Tibial artery (tissue), 4 donors: ENCODE results near the gene RBMX.
"Not testable (repeated sequence)": the region's sequence is repeated elsewhere in the genome, so short reads cannot be mapped to it uniquely, and the experiment has no call there.

Source experiments
- DNase-seq, 2 donors: peaks; one replicate each; pipeline ENCODE4 v3.0.0-alpha.2; 2019
- H3K27ac ChIP-seq, 2 donors: fragments of 200-600 bp; sonication (generic) in 1 of 2; 1 replicate in 1 of 2; 2 replicates in 1 of 2; pipeline ENCODE4 v1.5.1; 2018 to 2019; ENCODE audit warnings: mild to moderate bottlenecking in 1 of 2
- H3K27me3 ChIP-seq, 2 donors: fragments of 200-600 bp; sonication (generic) in 1 of 2; one replicate each; pipeline versions ENCODE4 v1.5.1 to v1.6.0; 2016 to 2019
- H3K36me3 ChIP-seq, 3 donors: fragments of 200-600 bp; sonication (generic) in 2 of 3; one replicate each; pipeline ENCODE4 v1.5.1; 2016 to 2019; ENCODE audit warnings: mild to moderate bottlenecking in 2 of 3
- H3K4me1 ChIP-seq, 4 donors: fragments of 200-600 bp; sonication (generic) in 2 of 4; 1 replicate in 3 of 4; 2 replicates in 1 of 4; pipeline ENCODE4 v1.5.1; 2016 to 2019
- H3K4me3 ChIP-seq, 2 donors: fragments of 200-600 bp; sonication (generic) in 1 of 2; 1 replicate in 1 of 2; 2 replicates in 1 of 2; pipeline ENCODE4 v1.5.1; 2018 to 2019; ENCODE audit warnings: mild to moderate bottlenecking in 2 of 2
- H3K9me3 ChIP-seq, 3 donors: fragments of 200-600 bp; sonication (generic) in 1 of 3; one replicate each; pipeline ENCODE4 v1.5.1; 2016 to 2019
- CTCF ChIP-seq, 2 experiments: fragments of 200-600 bp in 1 of 2; fragments of 450-650 bp in 1 of 2; IDR thresholded peaks; one replicate each; pipeline ENCODE4 v1.5.1; 2017 to 2019; ENCODE audit warnings: antibody characterized with exemption in 2 of 2, mild to moderate bottlenecking in 1 of 2, moderate library complexity in 1 of 2
- intact Hi-C: fragments of 100-400 bp; cut with DNase I; formaldehyde crosslinking; loops from one replicate; pipeline ENCODE4 v1.15.0; 2023; ENCODE audit warnings: low total_unique reads

The RBMX gene

GRCh38 chrX:136880003-136880451, 498 bp downstream of the RBMX start:
- H3K9me3 ChIP-seq = no peaks in the 10 kb centered on the region
- H3K27ac ChIP-seq = peak overlapping the region; percentile 97 to 99
- no peak for TF ChIP-seq CTCF (IDR thresholded peaks at IDR 0.05)
- DNase-seq = no peak
- no peaks in the 10 kb centered on the region for H3K27me3 ChIP-seq
- peak overlapping the region; percentile 83 to 84 for H3K4me3 ChIP-seq
- peaks cover 12 to 28% (median 14%) of the 10 kb centered on the region in 3 donors for H3K36me3 ChIP-seq
- intact Hi-C loops = no loop called here
- peaks cover 0 to 5% (median 0%) of the 10 kb centered on the region in 4 donors for H3K4me1 ChIP-seq

- no peak for TF ChIP-seq CTCF (IDR thresholded peaks at IDR 0.05)
- Histone ChIP-seq H3K36me3 (peaks cover 12 to 37% (median 22%) of the 10 kb centered on the region in 3 donors), H3K9me3 (no peaks in the 10 kb centered on the region), H3K27ac (peak overlapping the region; percentile 97 to 99), H3K4me1 (peaks cover 0 to 5% (median 0%) of the 10 kb centered on the region in 4 donors), H3K4me3 (peak overlapping the region; percentile 83 to 84), H3K27me3 (no peaks in the 10 kb centered on the region)
- intact Hi-C loops = no loop called here
- no peak for DNase-seq
Observed at GRCh38 chrX:136879001-136879687, 1.4 kb downstream of the RBMX start.

GRCh38 chrX:136878423-136878822, 2.1 kb downstream of the RBMX start:
- TF ChIP-seq CTCF (IDR thresholded peaks at IDR 0.05) = no peak
- Histone ChIP-seq H3K36me3 (peaks cover 12 to 43% (median 24%) of the 10 kb centered on the region in 3 donors), H3K9me3 (no peaks in the 10 kb centered on the region), H3K27me3 (no peaks in the 10 kb centered on the region), H3K4me3 (peak overlapping the region; percentile 83 to 84), H3K4me1 (peaks cover 0 to 5% (median 0%) of the 10 kb centered on the region in 4 donors), H3K27ac (peak overlapping the region in 1 of 2 donors; percentile 99)
- intact Hi-C loops = no loop called here
- DNase-seq = no peak

- H3K27ac ChIP-seq, H3K4me3 ChIP-seq, intact Hi-C loops, H3K9me3 ChIP-seq, H3K27me3 ChIP-seq, H3K4me1 ChIP-seq, DNase-seq: not testable (repeated sequence)
- peaks cover 12 to 58% (median 47%) of the 10 kb centered on the region in 3 donors for H3K36me3 ChIP-seq
Observed at GRCh38 chrX:136874114-136874513, 6.4 kb downstream of the RBMX start.

- intact Hi-C loops, H3K4me3 ChIP-seq, H3K27ac ChIP-seq, DNase-seq, H3K9me3 ChIP-seq, H3K27me3 ChIP-seq, H3K4me1 ChIP-seq: not testable (repeated sequence)
- H3K36me3 ChIP-seq = peaks cover 12 to 66% (median 54%) of the 10 kb centered on the region in 3 donors
Observed at GRCh38 chrX:136873210-136873609, 7.3 kb downstream of the RBMX start.

GRCh38 chrX:136872091-136872700, 8.3 kb downstream of the RBMX start:
- no peak for TF ChIP-seq CTCF (IDR thresholded peaks at IDR 0.05)
- DNase-seq = no peak
- Histone ChIP-seq H3K9me3 (no peaks in the 10 kb centered on the region), H3K4me3 (no peak overlapping the region), H3K4me1 (peaks cover 0 to 11% (median 0%) of the 10 kb centered on the region in 4 donors), H3K36me3 (peaks cover 7 to 62% (median 57%) of the 10 kb centered on the region in 3 donors), H3K27me3 (no peaks in the 10 kb centered on the region), H3K27ac (no peak overlapping the region)
- intact Hi-C loops = no loop called here
